DOHH2 (cell line): ENCODE data around the gene SOD3.

Experiments
- H3F3A ChIP-seq: fragments of 200-600 bp; sonication (generic), shearing (Covaris generic); 2 replicates; pipeline ENCODE4 v1.6.0; 2016; ENCODE audit warnings: antibody characterized with exemption, mild to moderate bottlenecking; ENCODE audit not compliant: control insufficient read depth, insufficient read depth
- H3K27ac ChIP-seq: fragments of 200-600 bp; sonication (generic); 2 replicates; pipeline ENCODE4 v1.5.1; 2014; ENCODE audit warnings: low read depth, mild to moderate bottlenecking, low read length, moderate library complexity
- H3K27me3 ChIP-seq: fragments of 200-600 bp; sonication (generic); 2 replicates; pipeline ENCODE4 v1.6.1; 2014; ENCODE audit warnings: mild to moderate bottlenecking, low read length, mixed read lengths; ENCODE audit not compliant: control insufficient read depth
- H3K36me3 ChIP-seq: fragments of 200-600 bp; sonication (generic); 2 replicates; pipeline ENCODE4 v1.6.1; 2014; ENCODE audit warnings: mild to moderate bottlenecking, low read length, moderate library complexity, mixed read lengths; ENCODE audit not compliant: control insufficient read depth
- H3K4me1 ChIP-seq: fragments of 200-600 bp; sonication (generic); 2 replicates; pipeline ENCODE4 v1.6.1; 2014; ENCODE audit warnings: mild to moderate bottlenecking, low read length, mixed read lengths; ENCODE audit not compliant: control insufficient read depth
- H3K4me2 ChIP-seq: fragments of 200-600 bp; sonication (generic); 2 replicates; pipeline ENCODE4 v1.6.0; 2014; ENCODE audit warnings: mild to moderate bottlenecking, low read length, moderate library complexity
- H3K4me3 ChIP-seq: fragments of 200-600 bp; sonication (generic); 2 replicates; pipeline ENCODE4 v1.5.1; 2014; ENCODE audit warnings: mild to moderate bottlenecking, low read length, mixed read lengths
- H3K79me2 ChIP-seq: fragments of 200-600 bp; sonication (generic); 2 replicates; pipeline ENCODE4 v1.6.1; 2014; ENCODE audit warnings: mild to moderate bottlenecking, low read length, mixed read lengths; ENCODE audit not compliant: control insufficient read depth
- H3K9me2 ChIP-seq: fragments of 200-600 bp; sonication (generic); replicated peaks from 2 replicates; pipeline ENCODE4 v1.6.1; 2014; ENCODE audit warnings: mild to moderate bottlenecking, low read length, mixed read lengths; ENCODE audit not compliant: control insufficient read depth
- H3K9me3 ChIP-seq: fragments of 200-600 bp; sonication (generic); 2 replicates; pipeline ENCODE4 v1.6.1; 2014; ENCODE audit warnings: antibody characterized with exemption, low read length, mixed read lengths; ENCODE audit not compliant: control insufficient read depth, insufficient read depth
- H4K20me1 ChIP-seq: fragments of 200-600 bp; sonication (generic); 2 replicates; pipeline ENCODE4 v1.6.0; 2014; ENCODE audit warnings: low read depth, mild to moderate bottlenecking, antibody characterized with exemption, low read length, moderate library complexity; ENCODE audit not compliant: control insufficient read depth, insufficient read depth
- CTCF ChIP-seq: fragments of 200-600 bp; sonication (generic); IDR thresholded peaks from one replicate; pipeline ENCODE4 v1.5.1; 2014; ENCODE audit warnings: antibody characterized with exemption, mild to moderate bottlenecking, low read depth, low read length; ENCODE audit not compliant: poor library complexity, severe bottlenecking
- EZH2phosphoT487 ChIP-seq: fragments of 200-600 bp; sonication (generic); IDR thresholded peaks from 2 replicates; pipeline ENCODE4 v1.6.1; 2017; ENCODE audit warnings: borderline replicate concordance, mild to moderate bottlenecking, antibody characterized with exemption, low read length, moderate library complexity, mixed read lengths

SOD3 gene

GRCh38 chr4:24835696-24836095 is 40.3 kb downstream of the SOD3 start:
- H3K9me3 ChIP-seq = no peaks in the 10 kb centered on the region
- TF ChIP-seq EZH2phosphoT487 (no peak), CTCF (no peak)
- H4K20me1 ChIP-seq = no peaks in the 10 kb centered on the region
- H3K79me2 ChIP-seq = no peaks in the 10 kb centered on the region
- no peaks in the 10 kb centered on the region for H3K4me1 ChIP-seq
- H3F3A ChIP-seq = no peaks in the 10 kb centered on the region
- no peak overlapping the region for H3K27ac ChIP-seq
- no peak overlapping the region for H3K4me3 ChIP-seq
- no peaks in the 10 kb centered on the region for H3K9me2 ChIP-seq
- H3K27me3 ChIP-seq = no peaks in the 10 kb centered on the region
- H3K36me3 ChIP-seq = no peaks in the 10 kb centered on the region
- no peak overlapping the region for H3K4me2 ChIP-seq

- no peaks in the 10 kb centered on the region for H3K27me3 ChIP-seq
Measured at GRCh38 chr4:24836661-24837242, 41.4 kb downstream of the SOD3 start.

GRCh38 chr4:24837336-24837735 is 42.0 kb downstream of the SOD3 start:
- Histone ChIP-seq H3K9me2 (no peaks in the 10 kb centered on the region), H3K79me2 (no peaks in the 10 kb centered on the region), H3F3A (no peaks in the 10 kb centered on the region), H3K4me3 (no peak overlapping the region), H3K4me2 (no peak overlapping the region), H3K27ac (no peak overlapping the region), H3K27me3 (no peaks in the 10 kb centered on the region), H3K36me3 (no peaks in the 10 kb centered on the region), H4K20me1 (no peaks in the 10 kb centered on the region), H3K4me1 (no peaks in the 10 kb centered on the region), H3K9me3 (no peaks in the 10 kb centered on the region)
- TF ChIP-seq EZH2phosphoT487 (no peak), CTCF (no peak)

More at GRCh38 chr4:24836661-24837242, 41.4 kb downstream of the SOD3 start:
- Histone ChIP-seq H3K9me3 (no peaks in the 10 kb centered on the region), H4K20me1 (no peaks in the 10 kb centered on the region), H3F3A (no peaks in the 10 kb centered on the region), H3K4me2 (no peak overlapping the region), H3K4me3 (no peak overlapping the region), H3K27ac (no peak overlapping the region), H3K9me2 (no peaks in the 10 kb centered on the region), H3K4me1 (no peaks in the 10 kb centered on the region), H3K79me2 (no peaks in the 10 kb centered on the region), H3K36me3 (no peaks in the 10 kb centered on the region)
- TF ChIP-seq EZH2phosphoT487 (no peak), CTCF (no peak)
